Astrocyte of the spinal cord (primary cell): ENCODE results near the gene IVL.

Experiments used
- DNase-seq: peaks from one replicate; pipeline ENCODE4 v3.0.0; 2011; ENCODE audit warnings: low read depth, low spot score
- H3K4me3 ChIP-seq: 2 replicates; pipeline ENCODE4 v1.5.1; 2011; ENCODE audit warnings: low read depth, mild to moderate bottlenecking, low read length, moderate library complexity
- in situ Hi-C: cut with HindIII; loops from 2 replicates; pipeline ENCODE4 v1.10.0; 2017; ENCODE audit warnings: low sequenced_read_pairs
- TF ChIP-seq, protein P1 (sequence below): IDR thresholded peaks from 2 replicates; pipeline ENCODE4 v1.5.1; 2012; ENCODE audit warnings: low read depth, mild to moderate bottlenecking, low read length, inconsistent platforms

Gene IVL

DNA sequence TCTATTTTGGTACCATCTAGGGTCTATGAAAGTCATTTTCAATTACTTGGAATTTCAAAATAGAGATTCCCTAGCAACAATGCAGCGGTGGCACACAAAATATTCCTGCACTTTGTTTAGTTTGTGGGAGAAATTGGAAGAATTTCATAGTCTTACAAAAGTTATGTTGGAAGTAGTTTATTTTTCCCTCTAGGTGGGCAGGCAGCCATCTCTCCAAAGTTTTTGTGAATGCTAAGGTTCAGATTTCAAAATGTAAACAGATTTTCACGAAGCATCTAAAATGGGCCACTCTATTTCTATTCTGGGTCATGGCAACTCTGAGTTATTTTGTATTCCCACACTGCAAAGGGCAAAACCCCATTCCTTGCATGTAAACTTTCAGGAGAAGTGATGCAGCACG lies 22.3 kb upstream of the IVL start:
- H3K4me3 ChIP-seq: no peak overlapping the region
- in situ Hi-C loops: no loop called here
- peak; percentile 35 for DNase-seq
- TF ChIP-seq, protein P1, sequence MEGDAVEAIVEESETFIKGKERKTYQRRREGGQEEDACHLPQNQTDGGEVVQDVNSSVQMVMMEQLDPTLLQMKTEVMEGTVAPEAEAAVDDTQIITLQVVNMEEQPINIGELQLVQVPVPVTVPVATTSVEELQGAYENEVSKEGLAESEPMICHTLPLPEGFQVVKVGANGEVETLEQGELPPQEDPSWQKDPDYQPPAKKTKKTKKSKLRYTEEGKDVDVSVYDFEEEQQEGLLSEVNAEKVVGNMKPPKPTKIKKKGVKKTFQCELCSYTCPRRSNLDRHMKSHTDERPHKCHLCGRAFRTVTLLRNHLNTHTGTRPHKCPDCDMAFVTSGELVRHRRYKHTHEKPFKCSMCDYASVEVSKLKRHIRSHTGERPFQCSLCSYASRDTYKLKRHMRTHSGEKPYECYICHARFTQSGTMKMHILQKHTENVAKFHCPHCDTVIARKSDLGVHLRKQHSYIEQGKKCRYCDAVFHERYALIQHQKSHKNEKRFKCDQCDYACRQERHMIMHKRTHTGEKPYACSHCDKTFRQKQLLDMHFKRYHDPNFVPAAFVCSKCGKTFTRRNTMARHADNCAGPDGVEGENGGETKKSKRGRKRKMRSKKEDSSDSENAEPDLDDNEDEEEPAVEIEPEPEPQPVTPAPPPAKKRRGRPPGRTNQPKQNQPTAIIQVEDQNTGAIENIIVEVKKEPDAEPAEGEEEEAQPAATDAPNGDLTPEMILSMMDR: no peak

DNA sequence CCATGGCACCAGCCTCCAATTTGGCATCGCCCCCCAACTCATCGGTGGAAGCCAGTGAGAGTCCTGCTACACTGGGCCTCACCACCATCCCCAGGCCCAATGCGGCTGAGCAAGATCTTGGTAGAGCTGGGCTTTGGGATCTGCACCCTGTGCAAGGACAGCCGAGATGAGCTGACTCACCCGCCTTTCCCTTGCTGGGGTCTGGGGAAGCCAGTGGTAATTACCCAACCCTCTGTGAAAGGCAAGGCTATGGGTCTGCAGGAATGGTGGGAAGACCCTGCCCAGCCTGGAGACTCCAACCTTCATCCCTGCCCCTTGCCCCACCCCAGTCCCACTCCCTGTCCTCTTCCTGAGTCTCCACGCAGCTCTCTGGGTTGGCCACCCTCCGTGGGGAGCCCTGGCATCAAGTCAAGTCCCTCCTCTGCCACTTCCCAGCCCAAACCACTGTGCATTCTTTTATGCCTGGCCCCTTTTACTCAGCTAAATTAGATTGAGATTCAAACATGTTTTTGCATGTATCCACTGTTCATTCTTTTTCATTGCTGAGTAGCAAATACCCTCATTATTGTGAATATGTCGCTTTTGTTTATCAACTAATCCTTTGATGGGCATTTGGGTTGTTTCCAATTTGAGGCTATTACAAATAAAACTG lies 21.5 kb upstream of the IVL start:
- no peak for DNase-seq
- in situ Hi-C loops: no loop called here
- no peak overlapping the region for H3K4me3 ChIP-seq
- TF ChIP-seq, protein P1: no peak

DNA sequence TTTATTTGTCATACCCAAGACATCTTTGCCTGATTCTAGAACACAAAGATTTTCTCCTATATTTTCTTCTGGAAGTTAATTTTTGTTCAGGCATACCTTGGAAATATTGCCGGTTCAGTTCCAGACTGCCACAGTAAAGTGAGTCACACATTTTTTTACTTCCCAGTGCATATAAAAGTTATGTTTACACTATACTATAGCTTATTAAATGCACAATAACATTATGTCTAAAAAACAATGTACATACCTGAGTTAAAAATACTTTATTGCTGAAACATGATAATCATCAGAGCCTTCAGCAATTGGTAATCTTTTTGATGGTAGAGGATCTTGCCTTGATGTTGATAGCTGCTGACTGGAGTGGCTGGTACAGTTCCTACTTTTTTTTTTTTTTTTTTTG lies 20.2 kb upstream of the IVL start:
- no peak overlapping the region for H3K4me3 ChIP-seq
- in situ Hi-C loops: no loop called here
- no peak for DNase-seq
- TF ChIP-seq, protein P1: no peak

DNA sequence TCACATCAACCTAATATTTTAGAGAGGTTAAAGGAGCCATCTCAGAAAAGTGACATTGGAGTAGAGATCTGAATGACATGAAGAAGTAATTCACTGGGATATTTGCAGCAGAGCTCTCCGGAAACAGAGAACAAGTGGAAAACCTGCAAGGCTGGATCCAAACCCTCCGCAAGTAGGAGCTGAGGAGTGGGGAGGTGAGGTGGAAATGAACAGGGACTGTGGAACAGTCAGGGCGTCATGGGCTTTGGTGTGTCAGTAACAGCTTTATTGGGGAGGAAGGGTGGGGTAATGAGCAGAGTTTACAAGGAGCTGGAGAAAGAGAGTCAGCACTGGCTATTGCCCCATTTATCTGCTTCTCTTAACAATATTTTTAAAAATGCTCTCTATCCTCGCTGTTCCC lies 9.3 kb upstream of the IVL start:
- DNase-seq: no peak

DNA sequence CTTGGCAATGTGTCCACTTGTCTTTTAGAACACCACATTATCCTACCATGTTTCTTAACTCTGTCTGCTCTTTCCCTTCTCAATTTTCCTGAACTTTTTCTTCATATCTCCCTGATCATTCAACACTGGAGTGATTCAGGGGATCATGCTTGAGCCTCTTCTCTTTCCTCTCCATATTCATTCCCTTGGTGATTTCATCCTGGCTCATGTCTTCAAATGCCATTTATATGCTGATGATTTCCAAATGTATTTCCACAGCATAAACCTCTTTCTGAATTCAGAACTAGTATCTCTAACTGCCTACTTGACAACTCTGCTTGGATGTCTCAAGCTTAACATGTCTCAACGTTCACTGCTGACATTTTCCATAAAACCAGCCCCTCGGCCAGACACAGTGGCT lies 8.5 kb upstream of the IVL start:
- in situ Hi-C loops: no loop called here
- no peak for DNase-seq
- no peak overlapping the region for H3K4me3 ChIP-seq
- TF ChIP-seq, protein P1: no peak

More for the DNA sequence above, 9.3 kb upstream of the IVL start:
- no peak overlapping the region for H3K4me3 ChIP-seq
- in situ Hi-C loops: no loop called here
- TF ChIP-seq, protein P1: no peak

DNA sequence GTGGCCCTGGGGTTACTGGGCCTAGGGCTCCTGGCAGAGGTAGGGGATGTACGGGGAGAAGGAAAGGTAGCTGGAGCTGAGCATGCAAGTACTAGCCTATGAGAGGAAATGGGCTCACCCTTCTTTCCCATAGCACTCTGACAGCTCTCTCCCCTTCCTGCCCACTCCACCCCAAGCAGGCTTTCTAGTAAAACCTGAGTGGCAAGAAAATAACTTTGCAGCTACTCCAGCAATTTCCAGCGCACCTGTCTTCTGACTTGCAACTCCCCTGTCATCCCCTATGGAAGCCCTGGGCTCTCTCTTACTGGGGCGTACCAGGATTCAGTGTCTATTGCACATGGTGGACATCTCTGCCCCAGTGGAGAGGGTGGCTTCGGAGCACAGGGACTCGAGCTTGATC lies 6.7 kb upstream of the IVL start:
- no peak for DNase-seq
- no peak overlapping the region for H3K4me3 ChIP-seq
- in situ Hi-C loops: no loop called here
- TF ChIP-seq, protein P1: no peak

DNA sequence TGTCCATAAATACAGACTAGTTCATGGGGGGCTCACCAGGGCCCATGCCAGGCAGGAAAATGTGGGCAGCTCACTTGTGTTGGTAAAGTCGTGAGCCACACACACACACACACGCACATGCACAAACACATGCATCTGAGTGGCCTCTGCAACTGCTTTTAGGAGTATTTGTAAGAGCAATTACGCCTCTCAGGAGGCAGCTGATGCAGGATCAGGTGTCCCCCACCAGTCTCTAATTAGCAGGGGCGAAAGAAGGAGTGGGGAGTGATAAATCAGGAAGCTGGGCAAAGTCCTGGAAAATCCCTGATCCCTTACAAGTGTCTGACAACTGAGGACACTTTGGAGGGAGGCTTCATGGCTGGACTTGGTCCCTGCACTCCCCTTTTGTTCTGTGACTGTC lies 5.7 kb upstream of the IVL start:
- TF ChIP-seq, protein P1: no peak
- H3K4me3 ChIP-seq: no peak overlapping the region
- no peak for DNase-seq
- in situ Hi-C loops: no loop called here
